HepG2 (cell line): ENCODE data around the gene TSG101. TPM values are rescaled to one million over a fixed set of nuclear protein-coding genes. Genes with fewer than 3 reads are reported as not detected.

Experiments
- ATAC-seq: fragments of 200-7000 bp; cut with Tn5 transposase; 3 replicates; pipeline ENCODE4 v1.9.1; 2020; ENCODE audit warnings: mild to moderate bottlenecking, moderate library complexity
- BruUV-seq: library from RNA; stranded (reverse); fragments of 400-500 nt; replicated peaks from 2 replicates; lab custom pipeline; 2021; lab: Mats Ljungman, UMichigan
- CTCF ChIA-PET: fragments of 300-600 bp; formaldehyde crosslinking; extraction: SDS; loops from one replicate; lab custom pipeline; 2021; ENCODE audit warnings: low total read pairs, inconsistent platforms, low intra/inter-chr PET ratio; lab: Yijun Ruan, JAX
- POLR2A ChIA-PET: fragments of 350-600 bp; sonication (Branson Sonifier 250); formaldehyde crosslinking; loops from one replicate; lab custom pipeline; 2020; ENCODE audit warnings: antibody characterized with exemption, inconsistent platforms; lab: Yijun Ruan, JAX
- DNase-seq: peaks from one replicate; pipeline ENCODE4 v3.0.0-alpha.2; 2015; ENCODE audit warnings: low spot score
- FAIRE-seq: peaks from 3 replicates; lab custom pipeline; 2011; peaks lifted over from hg19 to GRCh38; lab: Jason Lieb, UNC
- H2AFZ ChIP-seq: one replicate; pipeline ENCODE4 v1.6.1; 2011; ENCODE audit warnings: low read length, inconsistent platforms
- H3K27ac ChIP-seq: fragments of 300-600 bp; 3 replicates; pipeline ENCODE4 v1.8.0; 2011; ENCODE audit warnings: mixed run types, mild to moderate bottlenecking, mixed read lengths, low read length, inconsistent platforms; ENCODE audit not compliant: insufficient read depth; ENCODE audit errors: extremely low read length
- H3K27me3 ChIP-seq, 2 experiments: fragments of 200-600 bp in 1 of 2; 2 replicates in 1 of 2; 3 replicates in 1 of 2; pipeline versions ENCODE4 v1.6.0 to v1.8.0; 2011; ENCODE audit warnings: low read length in 2 of 2, mild to moderate bottlenecking in 2 of 2, moderate library complexity in 2 of 2, inconsistent platforms in 1 of 2; ENCODE audit not compliant: insufficient read depth in 2 of 2, control insufficient read depth in 1 of 2
- H3K36me3 ChIP-seq, 2 experiments: fragments of 200-600 bp in 1 of 2; replicated peaks in 1 of 2; 2 replicates in 1 of 2; 3 replicates in 1 of 2; pipeline versions ENCODE4 v1.5.1 to v1.8.0; 2011; ENCODE audit warnings: low read length in 2 of 2, inconsistent platforms in 1 of 2; ENCODE audit not compliant: insufficient read depth in 2 of 2, control insufficient read depth in 1 of 2
- H3K4me1 ChIP-seq: 2 replicates; pipeline ENCODE4 v1.5.1; 2012; ENCODE audit warnings: low read length, inconsistent platforms; ENCODE audit not compliant: insufficient read depth
- H3K4me2 ChIP-seq: 2 replicates; pipeline ENCODE4 v1.6.0; 2011; ENCODE audit warnings: low read depth, low read length, inconsistent platforms
- H3K4me3 ChIP-seq, 3 experiments: fragments of 200-600 bp in 1 of 3; sonication (generic), shearing (Covaris generic) in 1 of 3; replicated peaks in 1 of 3; 2 replicates each; pipeline ENCODE4 v1.5.1; 2011 to 2016; ENCODE audit warnings: low read length in 3 of 3, inconsistent platforms in 2 of 3, low read depth in 2 of 3, mild to moderate bottlenecking in 2 of 3, control low read depth in 1 of 3, mixed read lengths in 1 of 3; ENCODE audit not compliant: insufficient read depth in 1 of 3
- H3K79me2 ChIP-seq: one replicate; pipeline ENCODE4 v1.6.1; 2011; ENCODE audit warnings: low read length, inconsistent platforms; ENCODE audit not compliant: insufficient read depth
- H3K9ac ChIP-seq: 2 replicates; pipeline ENCODE4 v1.6.0; 2011; ENCODE audit warnings: mild to moderate bottlenecking, low read depth, low read length, inconsistent platforms; ENCODE audit not compliant: insufficient read depth
- H3K9me3 ChIP-seq: 2 replicates; pipeline ENCODE4 v1.5.1; 2012; ENCODE audit warnings: mild to moderate bottlenecking, low read length
- H4K20me1 ChIP-seq: 2 replicates; pipeline ENCODE4 v1.6.0; 2011; ENCODE audit warnings: inconsistent platforms, mild to moderate bottlenecking, low read length, moderate library complexity; ENCODE audit not compliant: insufficient read depth
- ZNF160 ChIP-seq: sonication (generic); formaldehyde crosslinking; IDR thresholded peaks from 2 replicates; pipeline ENCODE4 v1.8.0; 2022; ENCODE audit warnings: mild to moderate bottlenecking, inconsistent platforms, missing genetic modification reagents
- WGBS: methylation state at CpG from one replicate; pipeline ENCODE4 v1.1.6; 2017; ENCODE audit warnings: low lambda C conversion rate; 5-methylcytosine and 5-hydroxymethylcytosine counted together
- in situ Hi-C: cut with HindIII; loops from 2 replicates; pipeline ENCODE4 v1.10.0; 2017; ENCODE audit warnings: low pct_unique_long_range_greater_than_20kb; ENCODE audit not compliant: extremely low pct_ligation_motif_present
- intact Hi-C: fragments of 100-400 bp; cut with micrococcal nuclease; formaldehyde crosslinking; loops from one replicate; pipeline ENCODE4 v1.10.0; 2022; ENCODE audit not compliant: unreplicated experiment
- polyA plus RNA-seq, 8 experiments: library from polyadenylated mRNA; depleted of rRNA in 3 of 8; stranded (reverse) in 7 of 8; unstranded in 1 of 8; fragments of >200 nt; fragmentation: Illumina TruSeq in 4 of 8; extraction: Trizol in 4 of 8; gene quantifications; 2 replicates each; pipeline versions ENCODE4 v1.2.1 to v1.2.3, GENCODE V29; 2011 to 2016; ENCODE audit warnings: low read depth in 4 of 8, missing spikeins in 1 of 8, mixed read lengths in 1 of 8; ENCODE audit not compliant: insufficient read depth in 1 of 8
- total RNA-seq, 5 experiments: library from RNA; depleted of rRNA; stranded (reverse); fragments of >200 nt; fragmentation: Illumina TruSeq; extraction: Trizol; gene quantifications; 2 replicates each; pipeline ENCODE4 v1.2.3, GENCODE V29; 2016; ENCODE audit warnings: low read depth in 1 of 5
- TF ChIP-seq, protein P1 (sequence below): conservative IDR thresholded peaks from 2 replicates; pipeline ENCODE4 v1.6.1; 2018; ENCODE audit warnings: missing genetic modification reagents
- TF ChIP-seq, protein P2 (sequence below), 2 experiments: sonication (generic) in 1 of 2; formaldehyde crosslinking in 1 of 2; IDR thresholded peaks; 2 replicates each; pipeline versions ENCODE4 v1.6.1 to v1.9.0; 2014 to 2022; ENCODE audit warnings: antibody characterized with exemption in 1 of 2, borderline replicate concordance in 1 of 2, inconsistent platforms in 1 of 2, low read depth in 1 of 2, missing genetic modification reagents in 1 of 2

TSG101 gene
- total and polyA plus RNA-seq, 2 of the 13 experiments (the other 11 are each of a cell fraction or from before 2014, with no cell fraction given) = 69.3 to 206 TPM

DNA sequence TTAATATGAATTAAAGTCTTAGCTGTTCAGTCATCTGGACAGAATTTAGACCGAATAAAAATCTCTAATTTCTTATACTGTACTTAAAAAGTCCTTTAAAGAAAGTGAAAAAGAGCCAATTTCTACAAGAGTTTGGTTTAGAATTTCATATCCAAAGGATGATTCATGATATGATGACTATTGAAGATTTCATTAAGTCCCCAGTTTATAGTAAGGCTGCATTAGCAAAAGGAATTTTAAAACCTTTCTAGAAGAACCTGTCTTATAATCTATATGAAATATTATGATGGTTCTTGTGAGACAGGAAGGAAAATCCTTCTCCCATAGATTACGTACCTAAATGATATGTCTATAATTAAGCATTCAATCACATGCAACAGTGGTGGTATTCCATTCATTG, 34.8 kb downstream of the TSG101 start:
- in situ Hi-C loops = no loop called here
- peaks cover 9 to 50% of the 10 kb centered on the region in 2 experiments for H3K36me3 ChIP-seq
- H3K4me3 ChIP-seq = no peak overlapping the region
- H3K27ac ChIP-seq = no peak overlapping the region
- TF ChIP-seq, protein P1, sequence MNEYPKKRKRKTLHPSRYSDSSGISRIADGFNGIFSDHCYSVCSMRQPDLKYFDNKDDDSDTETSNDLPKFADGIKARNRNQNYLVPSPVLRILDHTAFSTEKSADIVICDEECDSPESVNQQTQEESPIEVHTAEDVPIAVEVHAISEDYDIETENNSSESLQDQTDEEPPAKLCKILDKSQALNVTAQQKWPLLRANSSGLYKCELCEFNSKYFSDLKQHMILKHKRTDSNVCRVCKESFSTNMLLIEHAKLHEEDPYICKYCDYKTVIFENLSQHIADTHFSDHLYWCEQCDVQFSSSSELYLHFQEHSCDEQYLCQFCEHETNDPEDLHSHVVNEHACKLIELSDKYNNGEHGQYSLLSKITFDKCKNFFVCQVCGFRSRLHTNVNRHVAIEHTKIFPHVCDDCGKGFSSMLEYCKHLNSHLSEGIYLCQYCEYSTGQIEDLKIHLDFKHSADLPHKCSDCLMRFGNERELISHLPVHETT = no peak
- no peak overlapping the region for H3K4me2 ChIP-seq
- DNase-seq = no peak
- no peaks in the 10 kb centered on the region for H3K9me3 ChIP-seq
- no peak overlapping the region for H3K9ac ChIP-seq
- no peaks in the 10 kb centered on the region for H3K27me3 ChIP-seq
- no TSS peak for BruUV-seq
- POLR2A ChIA-PET = interaction anchor here (1.6 kb wide), 1 partner anchor 34 kb away, joined by 3 read pairs; the partner anchor contains the start of gene TSG101
- 96% methylated on average over 2 of the region's 2 CpGs for WGBS
- no peak overlapping the region for H2AFZ ChIP-seq
- CTCF ChIA-PET = no interaction called here
- no peak for ATAC-seq
- H4K20me1 ChIP-seq = no peaks in the 10 kb centered on the region
- peaks cover 7% of the 10 kb centered on the region; the same call in 1 of the 2 replicates for H3K4me1 ChIP-seq
- intact Hi-C loops = no loop called here
- no peak for FAIRE-seq
- H3K79me2 ChIP-seq = no peaks in the 10 kb centered on the region

GRCh38 chr11:18490736-18491485, 35.8 kb downstream of the TSG101 start:
- DNase-seq = no peak
- CTCF ChIA-PET = no interaction called here
- TF ChIP-seq, protein P2, sequence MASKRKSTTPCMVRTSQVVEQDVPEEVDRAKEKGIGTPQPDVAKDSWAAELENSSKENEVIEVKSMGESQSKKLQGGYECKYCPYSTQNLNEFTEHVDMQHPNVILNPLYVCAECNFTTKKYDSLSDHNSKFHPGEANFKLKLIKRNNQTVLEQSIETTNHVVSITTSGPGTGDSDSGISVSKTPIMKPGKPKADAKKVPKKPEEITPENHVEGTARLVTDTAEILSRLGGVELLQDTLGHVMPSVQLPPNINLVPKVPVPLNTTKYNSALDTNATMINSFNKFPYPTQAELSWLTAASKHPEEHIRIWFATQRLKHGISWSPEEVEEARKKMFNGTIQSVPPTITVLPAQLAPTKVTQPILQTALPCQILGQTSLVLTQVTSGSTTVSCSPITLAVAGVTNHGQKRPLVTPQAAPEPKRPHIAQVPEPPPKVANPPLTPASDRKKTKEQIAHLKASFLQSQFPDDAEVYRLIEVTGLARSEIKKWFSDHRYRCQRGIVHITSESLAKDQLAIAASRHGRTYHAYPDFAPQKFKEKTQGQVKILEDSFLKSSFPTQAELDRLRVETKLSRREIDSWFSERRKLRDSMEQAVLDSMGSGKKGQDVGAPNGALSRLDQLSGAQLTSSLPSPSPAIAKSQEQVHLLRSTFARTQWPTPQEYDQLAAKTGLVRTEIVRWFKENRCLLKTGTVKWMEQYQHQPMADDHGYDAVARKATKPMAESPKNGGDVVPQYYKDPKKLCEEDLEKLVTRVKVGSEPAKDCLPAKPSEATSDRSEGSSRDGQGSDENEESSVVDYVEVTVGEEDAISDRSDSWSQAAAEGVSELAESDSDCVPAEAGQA (IDR thresholded peaks at IDR 0.05; ENCODE audit: low read depth) = no peak
- TF ChIP-seq, protein P2 (CRISPR knock-in tag; IDR thresholded peaks at IDR 0.05; ENCODE audit: borderline replicate concordance) = no peak
- TF ChIP-seq ZNF160 (CRISPR knock-in tag) = no peak

More at GRCh38 chr11:18490736-18491485, 35.8 kb downstream of the TSG101 start:
- Histone ChIP-seq H2AFZ (no peak overlapping the region), H3K4me3 (no peak overlapping the region), H3K27me3 (no peaks in the 10 kb centered on the region), H3K27ac (no peak overlapping the region), H3K4me2 (no peak overlapping the region), H3K79me2 (no peaks in the 10 kb centered on the region), H3K36me3 (peaks cover 9 to 54% of the 10 kb centered on the region in 2 experiments), H3K4me1 (peaks cover 7% of the 10 kb centered on the region; the same call in 1 of the 2 replicates), H3K9ac (no peak overlapping the region), H4K20me1 (no peaks in the 10 kb centered on the region), H3K9me3 (no peaks in the 10 kb centered on the region)
- ATAC-seq = no peak
- intact Hi-C loops = no loop called here
- in situ Hi-C loops = no loop called here
- POLR2A ChIA-PET = interaction anchor here (1.6 kb wide), 1 partner anchor 35 kb away, joined by 3 read pairs; the partner anchor contains the start of gene TSG101
- no TSS peak for BruUV-seq
- no peak for FAIRE-seq
- WGBS = 96% methylated on average over 15 of the region's 15 CpGs
